ENCODE data around the gene TBCD. TPM values are rescaled to one million over a fixed set of nuclear protein-coding genes. Genes with fewer than 3 reads are reported as not detected.
A peak's percentile ranks its signal among the peaks of the same experiment; 100 is the strongest.

The TBCD gene
- total and polyA plus RNA-seq, 9 of the 15 experiments (the other 6 are each of a cell fraction or from before 2014, with no cell fraction given) = 8.9 to 98.5 (median 28.0) TPM

DNA sequence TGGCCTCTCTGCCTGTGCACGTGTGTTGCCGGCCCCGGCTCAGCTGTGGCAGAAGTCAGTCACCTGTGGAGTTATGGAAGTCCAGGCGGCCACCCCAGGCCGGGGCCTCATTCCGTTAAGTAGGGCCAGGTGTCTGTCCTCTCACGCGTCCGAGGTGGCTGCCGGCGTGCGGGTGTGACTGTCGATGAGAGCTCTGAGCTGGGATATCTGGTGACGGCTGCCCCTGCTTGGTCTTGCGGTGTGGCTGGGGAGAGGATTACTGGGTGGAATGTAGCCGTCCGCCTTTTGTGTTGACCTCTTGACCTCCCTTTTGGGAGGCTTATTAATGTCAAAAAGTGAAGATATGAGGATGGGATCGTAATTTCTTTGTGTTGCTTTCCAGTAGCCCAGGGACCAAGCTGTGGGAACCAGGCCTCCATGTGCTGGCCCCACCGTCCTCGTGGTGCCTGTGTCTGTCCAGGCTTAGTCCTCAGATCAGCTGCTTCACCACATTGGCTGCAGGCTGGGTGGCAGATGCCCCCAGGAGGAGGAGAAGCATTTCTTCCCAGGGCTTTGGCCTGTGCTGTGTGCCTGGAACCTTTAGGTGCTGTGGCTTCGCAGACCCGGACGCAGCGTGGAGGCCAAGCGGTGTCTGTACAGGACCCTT, 111.0 kb downstream of the TBCD start (continued):
- TF ChIP-seq, protein P1, sequence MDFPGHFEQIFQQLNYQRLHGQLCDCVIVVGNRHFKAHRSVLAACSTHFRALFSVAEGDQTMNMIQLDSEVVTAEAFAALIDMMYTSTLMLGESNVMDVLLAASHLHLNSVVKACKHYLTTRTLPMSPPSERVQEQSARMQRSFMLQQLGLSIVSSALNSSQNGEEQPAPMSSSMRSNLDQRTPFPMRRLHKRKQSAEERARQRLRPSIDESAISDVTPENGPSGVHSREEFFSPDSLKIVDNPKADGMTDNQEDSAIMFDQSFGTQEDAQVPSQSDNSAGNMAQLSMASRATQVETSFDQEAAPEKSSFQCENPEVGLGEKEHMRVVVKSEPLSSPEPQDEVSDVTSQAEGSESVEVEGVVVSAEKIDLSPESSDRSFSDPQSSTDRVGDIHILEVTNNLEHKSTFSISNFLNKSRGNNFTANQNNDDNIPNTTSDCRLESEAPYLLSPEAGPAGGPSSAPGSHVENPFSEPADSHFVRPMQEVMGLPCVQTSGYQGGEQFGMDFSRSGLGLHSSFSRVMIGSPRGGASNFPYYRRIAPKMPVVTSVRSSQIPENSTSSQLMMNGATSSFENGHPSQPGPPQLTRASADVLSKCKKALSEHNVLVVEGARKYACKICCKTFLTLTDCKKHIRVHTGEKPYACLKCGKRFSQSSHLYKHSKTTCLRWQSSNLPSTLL (IDR thresholded peaks at IDR 0.05) = peak; percentile 89
- no peak for TF ChIP-seq ZKSCAN3 (CRISPR knock-in tag; IDR thresholded peaks at IDR 0.05)
- TF ChIP-seq BRF1 (IDR thresholded peaks at IDR 0.05; ENCODE audit: borderline replicate concordance, extremely low read depth, insufficient read length) = no peak
- TF ChIP-seq, protein P2, sequence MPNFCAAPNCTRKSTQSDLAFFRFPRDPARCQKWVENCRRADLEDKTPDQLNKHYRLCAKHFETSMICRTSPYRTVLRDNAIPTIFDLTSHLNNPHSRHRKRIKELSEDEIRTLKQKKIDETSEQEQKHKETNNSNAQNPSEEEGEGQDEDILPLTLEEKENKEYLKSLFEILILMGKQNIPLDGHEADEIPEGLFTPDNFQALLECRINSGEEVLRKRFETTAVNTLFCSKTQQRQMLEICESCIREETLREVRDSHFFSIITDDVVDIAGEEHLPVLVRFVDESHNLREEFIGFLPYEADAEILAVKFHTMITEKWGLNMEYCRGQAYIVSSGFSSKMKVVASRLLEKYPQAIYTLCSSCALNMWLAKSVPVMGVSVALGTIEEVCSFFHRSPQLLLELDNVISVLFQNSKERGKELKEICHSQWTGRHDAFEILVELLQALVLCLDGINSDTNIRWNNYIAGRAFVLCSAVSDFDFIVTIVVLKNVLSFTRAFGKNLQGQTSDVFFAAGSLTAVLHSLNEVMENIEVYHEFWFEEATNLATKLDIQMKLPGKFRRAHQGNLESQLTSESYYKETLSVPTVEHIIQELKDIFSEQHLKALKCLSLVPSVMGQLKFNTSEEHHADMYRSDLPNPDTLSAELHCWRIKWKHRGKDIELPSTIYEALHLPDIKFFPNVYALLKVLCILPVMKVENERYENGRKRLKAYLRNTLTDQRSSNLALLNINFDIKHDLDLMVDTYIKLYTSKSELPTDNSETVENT (CRISPR knock-in tag; IDR thresholded peaks at IDR 0.05) = no peak
- TF ChIP-seq ZSCAN29 (IDR thresholded peaks at IDR 0.05) = no peak
- peak; percentile 83 for TF ChIP-seq HINFP (tag; conservative IDR thresholded peaks at IDR 0.05; ENCODE audit: low read depth)
- TF ChIP-seq, protein P3, sequence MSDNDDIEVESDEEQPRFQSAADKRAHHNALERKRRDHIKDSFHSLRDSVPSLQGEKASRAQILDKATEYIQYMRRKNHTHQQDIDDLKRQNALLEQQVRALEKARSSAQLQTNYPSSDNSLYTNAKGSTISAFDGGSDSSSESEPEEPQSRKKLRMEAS (CRISPR knock-in tag; IDR thresholded peaks at IDR 0.05) = peak; percentile 90
- TF ChIP-seq IRF2 (CRISPR knock-in tag; IDR thresholded peaks at IDR 0.05) = 0 out of 2 replicates have a peak, but pooled peaks have one; percentile 9
